Smooth muscle cell of the brain vasculature (primary cell): ENCODE results near the gene CAPZB.

ENCODE experiments used
- DNase-seq: peaks from one replicate; pipeline ENCODE4 v3.0.0-alpha.2; 2012; ENCODE audit warnings: low read depth, low spot score

The CAPZB gene

DNA sequence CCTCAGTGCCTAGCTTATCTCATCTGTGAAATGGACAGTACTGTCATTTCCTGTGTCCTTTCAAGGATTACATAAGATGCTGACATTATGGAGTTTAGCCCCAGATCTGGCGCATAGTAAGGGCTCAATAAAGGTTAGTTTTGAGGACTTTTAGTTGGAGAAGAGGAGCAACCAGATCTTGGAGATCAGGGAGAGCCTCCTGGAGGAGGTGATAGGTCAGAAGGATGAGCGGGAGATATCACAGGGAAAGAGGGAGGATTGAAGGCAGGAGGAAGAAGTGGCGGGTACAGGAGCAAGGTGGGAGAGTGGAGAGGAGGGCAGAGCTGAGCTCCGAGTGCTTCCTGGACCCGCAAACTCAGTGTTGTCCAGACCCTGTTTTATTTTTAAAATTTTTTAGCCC lies 155.7 kb downstream of the CAPZB start:
- no peak for DNase-seq

DNA sequence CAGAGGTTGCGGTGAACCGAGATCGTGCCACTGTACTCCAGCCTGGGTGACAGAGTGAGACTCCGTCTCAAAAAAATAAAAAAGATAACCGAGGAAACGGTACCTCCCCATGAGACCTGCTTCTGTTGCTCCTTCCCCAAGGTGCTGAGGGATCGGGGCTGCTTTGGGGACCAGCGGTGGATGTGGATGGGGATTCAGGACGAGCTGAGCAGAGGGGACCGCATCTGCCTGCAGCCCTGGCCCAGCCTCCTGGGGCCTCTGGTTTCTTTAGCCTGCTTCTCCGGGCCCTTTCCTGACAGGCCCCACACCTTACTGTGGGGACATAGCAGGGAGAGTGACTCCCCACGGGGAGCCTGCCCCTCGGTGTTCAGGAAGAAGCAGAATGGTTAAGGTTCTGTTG lies 156.2 kb downstream of the CAPZB start:
- no peak for DNase-seq

DNA sequence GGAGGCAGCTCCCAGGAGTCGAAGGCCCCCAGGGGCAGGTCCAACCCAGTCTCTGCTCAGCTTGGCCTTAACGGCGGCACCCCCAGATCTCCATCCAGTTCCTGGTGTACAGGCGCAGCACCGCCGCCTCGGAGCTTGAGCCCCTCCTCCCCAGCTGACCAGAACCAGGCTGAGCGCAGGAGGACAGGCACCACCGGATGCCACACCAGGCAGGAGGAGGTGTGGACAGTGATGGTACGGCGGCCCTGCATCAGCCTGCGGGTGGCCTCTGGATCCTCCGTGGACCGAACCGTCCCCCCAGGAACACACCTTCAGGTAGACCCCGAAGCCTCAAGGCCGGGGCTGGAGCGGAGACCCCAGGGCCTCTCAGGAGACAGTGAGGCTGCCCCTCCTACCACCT lies 156.9 kb downstream of the CAPZB start:
- DNase-seq: no peak

DNA sequence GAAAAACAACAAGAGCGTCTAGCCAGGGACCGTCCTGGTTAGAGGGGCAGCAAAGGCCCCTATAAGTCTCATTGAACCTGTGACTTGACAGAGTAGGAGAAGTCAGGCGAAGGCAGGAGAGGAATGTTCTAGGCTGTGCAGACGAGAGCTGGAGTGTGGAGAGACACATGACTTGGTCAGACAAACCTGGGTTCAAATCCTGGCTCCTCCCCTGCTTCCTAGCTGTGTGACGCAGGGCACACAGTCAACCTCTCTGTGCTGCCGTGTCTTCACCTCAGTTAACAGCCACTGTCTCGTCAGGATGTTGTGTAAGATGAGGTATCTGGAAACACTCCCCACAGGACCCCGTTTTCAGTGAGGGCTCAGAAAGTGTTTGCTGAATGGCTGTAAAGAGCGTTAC lies 157.6 kb downstream of the CAPZB start:
- no peak for DNase-seq

- no peak for DNase-seq
Measured at GRCh38 chr1:19327301-19327700, 158.0 kb downstream of the CAPZB start.

GRCh38 chr1:19326748-19327065 lies 158.6 kb downstream of the CAPZB start:
- DNase-seq: no peak

- no peak for DNase-seq
Measured at GRCh38 chr1:19325958-19326747, 159.2 kb downstream of the CAPZB start.

DNA sequence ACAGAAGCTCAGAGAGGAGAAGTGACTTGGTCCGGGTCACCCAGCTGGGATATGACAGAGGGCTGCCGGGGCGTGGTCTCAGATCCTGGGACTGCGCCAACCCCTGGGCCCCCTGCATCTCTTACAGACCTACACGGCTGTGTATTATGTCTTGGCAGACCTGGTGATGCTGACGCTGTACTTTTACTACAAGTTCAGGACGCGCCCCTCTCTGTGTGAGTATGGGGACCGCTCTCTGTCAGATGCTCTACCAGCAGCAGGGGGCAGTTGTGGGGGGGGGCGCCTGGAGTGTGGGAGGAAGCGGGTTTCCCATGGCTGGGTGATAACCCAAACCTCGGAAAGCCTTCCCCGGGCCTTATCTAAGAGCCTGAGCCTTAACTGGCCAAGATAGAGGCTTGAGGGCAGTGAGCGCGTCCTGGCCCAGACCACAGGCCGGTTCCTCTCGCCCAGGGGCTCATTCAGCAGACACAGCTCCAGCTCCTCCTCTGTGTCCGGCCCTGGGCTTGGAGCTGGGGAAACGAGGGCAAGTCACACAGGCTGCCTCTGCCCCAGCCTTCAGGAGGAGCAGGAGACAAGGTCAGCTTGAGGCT lies 159.9 kb downstream of the CAPZB start:
- DNase-seq: no peak

- no peak for DNase-seq
Measured at GRCh38 chr1:19324665-19324990, 160.7 kb downstream of the CAPZB start.

GRCh38 chr1:19323987-19324664 lies 161.2 kb downstream of the CAPZB start:
- DNase-seq: no peak

- DNase-seq: no peak
Measured at GRCh38 chr1:19322481-19322880, 162.9 kb downstream of the CAPZB start.

GRCh38 chr1:19321071-19321470 lies 164.3 kb downstream of the CAPZB start:
- DNase-seq: no peak

DNA sequence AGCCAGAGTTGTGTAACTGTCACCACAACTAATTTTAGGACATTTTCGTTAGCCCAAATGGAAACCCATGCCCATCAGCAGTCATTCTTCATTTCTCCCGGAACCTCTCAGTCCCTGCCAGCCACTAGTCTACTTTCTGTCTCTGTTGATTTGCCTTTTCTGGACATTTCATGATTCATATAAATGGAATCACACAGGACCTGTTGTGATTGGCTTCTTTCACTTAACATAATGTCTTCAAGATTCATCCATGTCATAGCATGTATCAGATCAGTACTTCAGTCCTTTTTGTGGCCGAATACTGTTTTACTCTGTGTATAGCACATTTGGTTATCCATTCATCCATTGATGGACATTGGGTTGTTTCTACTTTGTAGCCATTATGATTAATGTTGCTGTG lies 166.1 kb downstream of the CAPZB start:
- no peak for DNase-seq

- DNase-seq: no peak
Measured at GRCh38 chr1:19317126-19317910, 168.0 kb downstream of the CAPZB start.

- DNase-seq: no peak
Measured at GRCh38 chr1:19315378-19316198, 169.8 kb downstream of the CAPZB start.

DNA sequence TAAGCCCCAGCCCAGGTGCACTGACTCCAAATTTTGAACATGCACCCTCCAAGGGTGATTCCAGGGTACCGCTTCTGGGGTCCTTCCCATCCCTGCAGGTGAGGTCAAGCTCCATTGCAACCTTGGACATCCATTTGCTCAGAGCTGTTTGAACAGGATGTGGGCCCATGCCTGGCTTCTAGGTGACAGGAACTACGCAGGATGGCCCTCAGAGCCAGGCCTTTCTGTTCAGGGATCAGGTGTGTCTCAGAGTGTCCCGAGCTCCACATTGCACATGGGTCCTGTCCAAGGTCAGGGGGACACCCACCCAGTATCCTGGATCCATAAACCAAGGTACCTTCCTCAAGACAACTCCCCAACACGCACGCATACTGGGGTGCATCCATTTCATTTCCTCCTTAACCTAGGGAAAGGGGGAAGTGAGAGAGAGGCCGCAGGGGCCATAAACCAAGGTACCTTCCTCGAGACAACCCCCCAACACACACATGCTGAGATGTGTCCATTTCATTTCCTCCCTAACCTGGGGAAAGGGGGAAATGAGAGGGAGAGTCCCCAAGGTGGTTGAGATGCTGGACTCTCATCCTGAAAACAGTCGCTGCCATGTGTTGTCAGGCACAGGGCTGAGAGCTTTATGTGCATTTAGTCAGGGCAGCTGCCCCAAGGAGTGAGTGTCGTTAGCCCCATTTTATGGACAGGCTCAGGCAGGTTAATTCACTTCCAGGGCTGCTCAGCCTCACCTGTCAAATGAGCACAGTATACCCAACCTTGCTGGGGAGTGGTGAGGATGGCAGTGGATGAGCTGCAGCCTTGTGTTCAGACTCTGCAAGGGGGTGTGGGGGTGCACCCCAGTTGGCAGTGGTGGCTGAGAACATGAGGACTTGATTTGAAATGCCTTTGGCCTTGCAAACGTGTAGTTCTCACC lies 171.1 kb downstream of the CAPZB start:
- no peak for DNase-seq

DNA sequence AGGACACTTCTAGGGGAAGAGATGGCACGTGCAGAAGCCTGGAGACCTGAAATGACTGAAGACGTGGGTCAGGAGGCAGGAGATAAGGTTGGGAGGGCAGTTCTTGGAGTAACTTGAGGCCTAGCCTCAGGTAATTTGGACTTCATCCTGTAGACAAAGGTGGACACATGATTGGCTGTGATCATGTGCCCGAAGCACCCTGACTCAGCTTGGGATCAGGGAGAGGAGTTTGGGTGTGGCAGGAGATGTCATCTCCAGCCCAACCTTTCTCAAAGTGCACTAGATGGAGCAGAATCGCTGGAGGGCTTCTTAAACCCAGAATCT lies 171.7 kb downstream of the CAPZB start:
- DNase-seq: no peak

DNA sequence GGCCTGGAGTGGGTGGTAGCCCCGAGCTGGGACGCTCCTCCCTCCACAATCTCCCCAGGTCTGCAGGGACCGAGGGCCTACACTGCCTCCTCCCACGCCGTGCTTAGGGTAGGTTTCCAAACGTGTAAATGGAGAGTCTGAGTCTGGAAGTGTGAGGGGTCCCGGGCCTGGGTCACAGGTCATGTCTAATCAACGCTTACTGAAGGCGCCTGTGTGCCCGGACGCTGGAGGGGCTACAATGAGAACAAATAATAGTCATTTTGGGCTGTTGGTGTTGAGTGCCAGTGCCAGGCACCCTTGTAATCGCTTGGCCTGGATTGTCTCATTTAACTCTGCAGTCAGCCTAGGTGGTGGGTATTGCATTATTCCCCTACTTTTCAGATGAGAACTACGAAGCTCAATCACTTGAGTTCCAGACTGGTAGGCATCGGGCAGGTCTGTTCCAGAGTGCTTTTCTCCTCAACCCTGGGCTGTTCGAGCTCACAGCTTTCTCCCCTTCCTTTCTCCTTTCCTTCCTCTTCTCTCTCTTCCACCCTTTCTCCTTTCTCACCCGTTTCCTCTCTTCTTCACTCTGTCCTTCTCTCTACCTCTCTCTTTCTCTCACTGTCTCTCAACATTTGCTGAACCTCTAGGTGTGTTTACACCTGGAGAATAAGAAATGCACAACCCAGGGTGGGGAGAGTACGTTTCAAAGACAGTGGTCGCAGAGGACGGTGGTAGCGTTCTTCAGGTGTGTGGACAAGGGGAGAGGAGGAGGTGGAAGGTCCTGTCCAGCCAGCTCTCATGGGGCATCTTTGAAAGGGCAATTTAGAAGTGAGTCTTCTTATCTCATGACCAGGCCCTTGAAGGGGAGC lies 172.3 kb downstream of the CAPZB start:
- DNase-seq: no peak

GRCh38 chr1:19311931-19312781 lies 173.2 kb downstream of the CAPZB start, which contains the start of the genes AKR7A2 and SLC66A1:
Gene AKR7A2 (minus strand): TSS chr1:19312144. CDS start chr1:19312124, 20 bp downstream.
Gene SLC66A1 (plus strand): TSS chr1:19312326. CDS start chr1:19317678, 5,352 bp downstream.
- peak; percentile 79 for DNase-seq
